Activated naive CD4-positive, alpha-beta T cell treated with anti-CD3 and anti-CD28 coated beads, Interleukin-2, amount 50 U/mL, for 24 hours (primary cell): ENCODE data around the gene SMAD2.

Source experiments
- H3K27ac Mint-ChIP-seq: one replicate; pipeline ENCODE4 v1.8.0; 2021; ENCODE audit warnings: mild to moderate bottlenecking, mixed read lengths
- H3K27me3 Mint-ChIP-seq: one replicate; pipeline ENCODE4 v1.8.0; 2021; ENCODE audit warnings: mixed read lengths
- H3K36me3 Mint-ChIP-seq: one replicate; pipeline ENCODE4 v1.8.0; 2021; ENCODE audit warnings: mixed read lengths
- H3K4me1 Mint-ChIP-seq: one replicate; pipeline ENCODE4 v1.8.0; 2021; ENCODE audit warnings: mixed read lengths
- H3K4me3 Mint-ChIP-seq: one replicate; pipeline ENCODE4 v1.8.0; 2021; ENCODE audit warnings: mild to moderate bottlenecking, mixed read lengths
- H3K9me3 Mint-ChIP-seq: one replicate; pipeline ENCODE4 v1.8.0; 2021; ENCODE audit warnings: mixed read lengths

SMAD2 gene

GRCh38 chr18:47946889-47947288 is 16.4 kb upstream of the SMAD2 start:
- H3K36me3 Mint-ChIP-seq = peaks cover 2% of the 10 kb centered on the region
- peaks cover 5% of the 10 kb centered on the region for H3K4me1 Mint-ChIP-seq
- H3K27me3 Mint-ChIP-seq = no peaks in the 10 kb centered on the region
- H3K4me3 Mint-ChIP-seq = no peak overlapping the region
- peaks cover 4% of the 10 kb centered on the region for H3K9me3 Mint-ChIP-seq
- H3K27ac Mint-ChIP-seq = no peak overlapping the region

- Mint-ChIP-seq H3K27ac (no peak overlapping the region), H3K4me3 (no peak overlapping the region)
Measured at GRCh38 chr18:47944972-47945852, 14.8 kb upstream of the SMAD2 start.

GRCh38 chr18:47936952-47937351 is 6.5 kb upstream of the SMAD2 start:
- no peaks in the 10 kb centered on the region for H3K9me3 Mint-ChIP-seq
- no peak overlapping the region for H3K27ac Mint-ChIP-seq
- H3K27me3 Mint-ChIP-seq = no peaks in the 10 kb centered on the region
- H3K36me3 Mint-ChIP-seq = no peaks in the 10 kb centered on the region
- H3K4me3 Mint-ChIP-seq = no peak overlapping the region
- peaks cover 4% of the 10 kb centered on the region for H3K4me1 Mint-ChIP-seq

More at GRCh38 chr18:47944972-47945852, 14.8 kb upstream of the SMAD2 start:
- Mint-ChIP-seq H3K36me3 (peaks cover 2% of the 10 kb centered on the region), H3K9me3 (peaks cover 4% of the 10 kb centered on the region), H3K27me3 (no peaks in the 10 kb centered on the region), H3K4me1 (peaks cover 5% of the 10 kb centered on the region)

GRCh38 chr18:47935321-47936055 is 5.0 kb upstream of the SMAD2 start:
- Mint-ChIP-seq H3K27me3 (no peaks in the 10 kb centered on the region), H3K27ac (no peak overlapping the region), H3K4me3 (no peak overlapping the region), H3K36me3 (no peaks in the 10 kb centered on the region), H3K9me3 (no peaks in the 10 kb centered on the region), H3K4me1 (peaks cover 8% of the 10 kb centered on the region)

GRCh38 chr18:47932603-47933002 is 2.1 kb upstream of the SMAD2 start:
- Mint-ChIP-seq H3K36me3 (peaks cover 2% of the 10 kb centered on the region), H3K27ac (no peak overlapping the region), H3K4me3 (no peak overlapping the region), H3K27me3 (no peaks in the 10 kb centered on the region), H3K9me3 (no peaks in the 10 kb centered on the region), H3K4me1 (peaks cover 28% of the 10 kb centered on the region)

- peaks cover 31% of the 10 kb centered on the region for H3K4me1 Mint-ChIP-seq
- peak overlapping the region; percentile 88 for H3K4me3 Mint-ChIP-seq
- H3K27me3 Mint-ChIP-seq = no peaks in the 10 kb centered on the region
- peaks cover 2% of the 10 kb centered on the region for H3K36me3 Mint-ChIP-seq
- no peaks in the 10 kb centered on the region for H3K9me3 Mint-ChIP-seq
- H3K27ac Mint-ChIP-seq = peak overlapping the region; percentile 86
Measured at GRCh38 chr18:47932190-47932589, 1.7 kb upstream of the SMAD2 start.

DNA sequence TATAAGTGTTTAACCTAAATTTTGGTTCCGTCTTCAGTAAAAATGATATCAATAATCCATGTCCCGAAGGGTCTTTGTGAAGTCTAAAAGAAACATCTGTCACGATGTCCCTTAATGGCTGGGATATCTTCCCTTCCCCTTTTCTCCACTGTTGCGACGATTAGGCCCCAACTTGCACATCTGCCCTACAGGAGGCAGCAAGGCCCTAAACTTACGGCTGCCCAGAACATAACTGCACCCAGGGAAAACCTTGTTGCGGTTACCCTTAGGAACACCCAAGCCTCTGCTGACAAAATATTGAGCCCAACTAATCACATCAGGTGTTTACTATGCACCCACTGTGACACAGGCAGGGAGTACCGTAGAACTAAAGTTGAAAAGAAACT is 1.3 kb upstream of the SMAD2 start:
- peaks cover 36% of the 10 kb centered on the region for H3K4me1 Mint-ChIP-seq
- peaks cover 2% of the 10 kb centered on the region for H3K36me3 Mint-ChIP-seq
- H3K9me3 Mint-ChIP-seq = no peaks in the 10 kb centered on the region
- H3K4me3 Mint-ChIP-seq = peak overlapping the region; percentile 88
- H3K27ac Mint-ChIP-seq = peak overlapping the region; percentile 86
- H3K27me3 Mint-ChIP-seq = no peaks in the 10 kb centered on the region

GRCh38 chr18:47930931-47931717 is 665 bp upstream of the SMAD2 start:
- Mint-ChIP-seq H3K27me3 (no peaks in the 10 kb centered on the region), H3K9me3 (no peaks in the 10 kb centered on the region), H3K4me1 (peaks cover 41% of the 10 kb centered on the region), H3K36me3 (peaks cover 2% of the 10 kb centered on the region), H3K27ac (peak overlapping the region; percentile 87), H3K4me3 (peak overlapping the region; percentile 88)

DNA sequence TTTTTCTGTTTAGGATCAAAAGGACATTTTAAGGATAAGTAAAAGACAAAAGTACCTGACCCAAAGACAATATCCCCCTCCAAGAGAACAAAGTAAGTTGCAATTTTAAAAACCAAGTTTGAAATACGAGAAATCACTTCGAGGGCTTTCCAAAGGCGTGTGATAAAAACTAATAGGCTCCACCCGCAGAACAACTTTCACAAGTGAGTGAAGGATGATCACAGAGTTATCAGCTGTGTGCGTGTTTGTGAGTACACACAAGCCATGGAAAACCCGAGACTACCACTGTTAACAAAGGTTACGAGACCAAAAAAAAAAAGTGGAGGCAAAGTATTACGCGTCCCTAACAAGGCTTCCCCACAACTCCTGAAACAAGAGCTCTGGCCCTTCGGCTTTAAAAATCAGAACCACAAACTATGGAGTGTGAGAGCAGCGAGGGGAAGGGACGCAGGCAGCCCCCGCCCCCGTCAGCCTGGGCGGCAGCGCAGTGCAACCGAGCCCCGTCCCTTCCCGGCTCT is 719 bp downstream of the SMAD2 start:
- Mint-ChIP-seq H3K36me3 (peaks cover 2% of the 10 kb centered on the region), H3K4me3 (peak overlapping the region; percentile 90), H3K9me3 (no peaks in the 10 kb centered on the region), H3K4me1 (peaks cover 55% of the 10 kb centered on the region), H3K27ac (peak overlapping the region; percentile 93), H3K27me3 (no peaks in the 10 kb centered on the region)

DNA sequence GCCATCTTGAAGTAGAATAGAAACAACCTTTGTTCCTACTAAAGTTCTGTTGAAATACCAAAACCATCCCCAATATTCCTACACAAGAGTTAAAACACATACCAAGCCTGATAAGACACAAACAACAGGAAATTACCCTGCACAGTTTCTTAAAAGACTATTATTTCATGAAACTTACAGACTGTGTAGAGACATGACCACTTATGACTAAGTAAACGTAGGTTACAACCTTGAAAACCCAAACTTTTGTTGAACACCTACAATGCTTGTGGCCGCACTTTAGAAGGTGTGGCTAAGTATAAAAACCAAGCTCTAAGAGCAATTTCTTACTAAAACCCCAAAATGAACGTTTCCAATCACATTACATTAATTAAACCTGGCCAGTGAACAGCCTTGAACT is 2.0 kb downstream of the SMAD2 start:
- H3K27me3 Mint-ChIP-seq = no peaks in the 10 kb centered on the region
- H3K36me3 Mint-ChIP-seq = peaks cover 2% of the 10 kb centered on the region
- H3K4me1 Mint-ChIP-seq = peaks cover 68% of the 10 kb centered on the region
- H3K27ac Mint-ChIP-seq = peak overlapping the region; percentile 95
- H3K9me3 Mint-ChIP-seq = no peaks in the 10 kb centered on the region
- peak overlapping the region; percentile 90 for H3K4me3 Mint-ChIP-seq

DNA sequence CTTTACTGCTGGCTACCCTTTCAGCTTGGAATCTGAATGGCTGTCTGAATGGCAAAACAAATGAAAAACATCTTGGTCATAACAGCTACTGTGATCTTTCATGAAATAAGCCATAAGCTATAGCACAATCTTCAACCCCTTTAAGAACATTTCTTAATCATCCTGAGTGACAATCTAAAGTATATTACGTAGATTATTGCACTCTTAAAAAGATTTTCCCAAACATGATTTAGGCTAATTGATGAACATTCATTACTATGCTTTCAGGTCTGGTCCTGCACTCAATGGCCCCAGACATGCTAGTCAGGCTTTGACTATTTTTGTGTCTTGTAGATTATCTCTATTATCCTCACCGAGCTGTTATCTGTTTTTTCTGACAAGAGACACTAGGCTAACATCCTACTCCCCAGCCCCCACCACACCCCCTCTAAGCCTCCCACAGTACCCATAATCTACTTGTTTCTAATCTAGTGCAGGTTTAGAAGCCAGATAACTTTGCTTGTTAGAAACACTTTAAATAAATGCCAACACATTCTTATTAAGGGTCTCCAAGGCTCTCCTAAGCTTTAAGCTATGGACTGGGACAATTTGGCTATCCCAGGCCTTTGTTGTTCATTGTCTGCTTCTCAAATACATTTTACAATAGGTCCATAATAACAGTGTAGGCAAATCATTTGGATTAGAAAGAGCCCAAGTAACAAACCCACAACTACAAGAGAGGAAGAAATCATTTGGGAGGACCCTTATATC is 4.2 kb downstream of the SMAD2 start:
- Mint-ChIP-seq H3K9me3 (no peaks in the 10 kb centered on the region), H3K36me3 (peaks cover 2% of the 10 kb centered on the region), H3K27me3 (no peaks in the 10 kb centered on the region), H3K4me1 (peaks cover 82% of the 10 kb centered on the region), H3K4me3 (no peak overlapping the region), H3K27ac (peak overlapping the region; percentile 36)

GRCh38 chr18:47919916-47920315 is 10.5 kb downstream of the SMAD2 start:
- Mint-ChIP-seq H3K4me1 (peaks cover 97% of the 10 kb centered on the region), H3K27me3 (no peaks in the 10 kb centered on the region), H3K27ac (peak overlapping the region; percentile 60), H3K36me3 (peaks cover 7% of the 10 kb centered on the region), H3K9me3 (no peaks in the 10 kb centered on the region), H3K4me3 (no peak overlapping the region)

DNA sequence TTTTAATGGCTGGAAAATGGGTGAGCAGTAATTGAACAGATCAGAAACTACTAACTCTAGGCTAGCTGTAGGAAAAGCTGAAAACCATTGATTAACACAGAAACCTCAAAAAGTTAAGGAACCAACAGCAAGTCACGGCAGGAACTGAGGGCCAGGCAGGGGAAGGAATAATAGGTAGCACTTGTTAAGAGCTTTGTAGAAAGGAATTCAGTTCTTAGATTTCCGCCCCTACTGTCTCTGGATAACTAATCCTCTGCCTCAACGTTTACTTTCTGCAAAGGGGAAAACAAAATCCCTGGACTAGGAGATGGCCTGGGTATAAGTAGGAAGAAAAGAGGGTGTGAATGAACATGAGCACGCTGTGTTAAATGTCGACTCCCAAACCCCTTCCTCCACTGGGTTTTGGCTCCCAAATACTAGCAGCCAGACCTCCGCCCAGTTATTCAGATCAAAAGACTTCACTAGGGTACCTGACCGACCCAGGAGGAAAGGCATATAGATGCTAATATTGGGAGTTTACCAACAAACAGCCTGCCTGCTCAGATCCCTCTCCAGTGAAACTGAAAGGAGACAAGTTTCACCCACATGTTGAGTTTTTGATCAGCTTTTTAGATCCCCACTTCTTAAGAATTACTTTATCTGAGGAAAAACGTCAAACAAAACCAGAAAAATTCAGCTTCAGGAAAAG is 12.4 kb downstream of the SMAD2 start:
- Mint-ChIP-seq H3K4me1 (peaks cover 97% of the 10 kb centered on the region), H3K36me3 (peaks cover 7% of the 10 kb centered on the region), H3K4me3 (peak overlapping the region; percentile 59), H3K27ac (peak overlapping the region; percentile 96), H3K27me3 (no peaks in the 10 kb centered on the region), H3K9me3 (no peaks in the 10 kb centered on the region)

DNA sequence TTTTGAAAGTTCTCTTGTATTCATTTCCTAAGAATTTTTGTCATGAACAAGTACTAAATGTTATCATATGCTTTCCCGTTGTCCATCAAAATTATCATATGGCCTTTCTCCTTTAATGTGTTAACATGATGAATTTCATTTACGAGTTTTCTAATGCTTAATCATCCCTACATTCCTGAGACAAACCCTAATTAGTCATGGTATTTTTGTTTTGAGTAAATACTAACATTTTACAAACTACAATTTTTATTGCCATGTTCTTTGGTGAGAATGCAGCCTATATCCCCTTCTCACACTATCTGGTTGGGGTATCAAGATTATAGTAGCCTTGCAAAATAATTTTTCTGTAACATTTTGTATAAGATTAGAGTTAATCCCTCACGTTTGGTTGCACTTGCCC is 14.5 kb downstream of the SMAD2 start:
- H3K27me3 Mint-ChIP-seq = no peaks in the 10 kb centered on the region

More for the DNA sequence above, 14.5 kb downstream of the SMAD2 start:
- H3K4me1 Mint-ChIP-seq = peaks cover 96% of the 10 kb centered on the region
- H3K27ac Mint-ChIP-seq = peak overlapping the region; percentile 6
- peaks cover 9% of the 10 kb centered on the region for H3K36me3 Mint-ChIP-seq
- no peaks in the 10 kb centered on the region for H3K9me3 Mint-ChIP-seq
- H3K4me3 Mint-ChIP-seq = no peak overlapping the region
